Measurements from ENCODE around the gene DNAH7. TPM values are rescaled to one million over a fixed set of nuclear protein-coding genes. Genes with fewer than 3 reads are reported as not detected.

The DNAH7 gene
- total and polyA plus RNA-seq, 2 of the 4 experiments (the other 2 are of a cell fraction), result 0.22 to 0.36 TPM

GRCh38 chr2:195758846-195759245 is 309.8 kb downstream of the DNAH7 start:
- H3K14ac ChIP-seq (replicated peaks; ENCODE audit: low read depth, low read length), result no peak overlapping the region
- dilution Hi-C loops (cut with HindIII; ENCODE audit: low sequenced_read_pairs, unreplicated experiment), result no loop called here

More at GRCh38 chr2:195758846-195759245, 309.8 kb downstream of the DNAH7 start:
- H3K9me1 ChIP-seq (ENCODE audit: insufficient read depth, low read length), result no peaks in the 10 kb centered on the region; the same call in 1 of the 2 replicates
- no peak overlapping the region for H2AK5ac ChIP-seq (ENCODE audit: low read depth, low read length)
- H3K23ac ChIP-seq (ENCODE audit: low read depth, low read length), result no peak overlapping the region; the same call in 1 of the 2 replicates
- no peaks in the 10 kb centered on the region for H3K36me3 ChIP-seq (ENCODE audit: control insufficient read depth, insufficient read depth, low read length)
- H2BK20ac ChIP-seq (ENCODE audit: low read depth, low read length), result no peak overlapping the region
- H4K5ac ChIP-seq (ENCODE audit: low read depth, low read length), result no peak overlapping the region
- in situ Hi-C loops (cut with MboI; ENCODE audit: low sequenced_read_pairs) (no loop called here), intact Hi-C loops (cut with micrococcal nuclease) (no loop called here)
- no peak overlapping the region for H4K91ac ChIP-seq (ENCODE audit: insufficient read depth, low read depth, low read length)
- no peak overlapping the region for H3K27ac ChIP-seq (ENCODE audit: insufficient read depth, low read length)
- WGBS, 2 experiments (ENCODE audit: extremely low coverage in 2 of 2, insufficient read length in 1 of 2), result no CpG with 5 or more reads among the region's 3 CpGs
- H3K9me3 ChIP-seq (ENCODE audit: control insufficient read depth, insufficient read depth, low read length), result no peaks in the 10 kb centered on the region
- H2AK9ac ChIP-seq (replicated peaks; ENCODE audit: low read depth, low read length, poor library complexity), result no peak overlapping the region
- DNase-seq (no peak), ATAC-seq (ENCODE audit: low read depth) (no peak)
- no peak overlapping the region for H3K18ac ChIP-seq (ENCODE audit: low read depth, low read length)
- H3K27me3 ChIP-seq (ENCODE audit: control insufficient read depth, insufficient read depth, low read length), result no peaks in the 10 kb centered on the region
- ChIA-PET POLR2A (ENCODE audit: unreplicated experiment) (no interaction called here), CTCF (no interaction called here)
- H4K20me1 ChIP-seq (ENCODE audit: insufficient read depth, low read length), result no peaks in the 10 kb centered on the region
- H2BK15ac ChIP-seq (ENCODE audit: low read depth, low read length), result no peak overlapping the region
- H3K4me1 ChIP-seq (ENCODE audit: control insufficient read depth, insufficient read depth, low read length), result 0 out of 2 replicates have a peak, but pooled peaks cover 3% of the 10 kb centered on the region
- no peak overlapping the region for H3K4me3 ChIP-seq (ENCODE audit: insufficient read depth, low read depth, low read length)
- no peak overlapping the region for H4K8ac ChIP-seq (ENCODE audit: low read depth in 2 of 2, low read length in 2 of 2)
- H2BK5ac ChIP-seq (ENCODE audit: low read depth, low read length, poor library complexity, severe bottlenecking), result no peak overlapping the region
- TF ChIP-seq SMC3 (IDR thresholded peaks at IDR 0.05; ENCODE audit: low read depth, low read length) (no peak), USF2 (IDR thresholded peaks at IDR 0.05; ENCODE audit: low read depth, low read length) (no peak), RCOR1 (IDR thresholded peaks at IDR 0.05; ENCODE audit: insufficient replicate concordance, low read length) (no peak), NFE2L2 (IDR thresholded peaks at IDR 0.05; ENCODE audit: low read depth, low read length) (no peak), MXI1 (IDR thresholded peaks at IDR 0.05; ENCODE audit: borderline replicate concordance, low read depth, low read length) (no peak), MAZ (IDR thresholded peaks at IDR 0.05; ENCODE audit: borderline replicate concordance, low read depth, low read length) (no peak), POLR2A (IDR thresholded peaks at IDR 0.05; ENCODE audit: low read depth, low read length) (no peak), RFX5 (IDR thresholded peaks at IDR 0.05; ENCODE audit: low read depth, low read length) (no peak), BHLHE40 (IDR thresholded peaks at IDR 0.05; ENCODE audit: low read depth, low read length) (no peak), CHD1 (IDR thresholded peaks at IDR 0.05; ENCODE audit: low read depth, low read length) (no peak), RAD21 (IDR thresholded peaks at IDR 0.05; ENCODE audit: low read length) (no peak), CEBPB (IDR thresholded peaks at IDR 0.05; ENCODE audit: low read depth, low read length) (no peak), MAFK (IDR thresholded peaks at IDR 0.05; ENCODE audit: low read depth, low read length) (no peak)
- TF ChIP-seq, protein P1, sequence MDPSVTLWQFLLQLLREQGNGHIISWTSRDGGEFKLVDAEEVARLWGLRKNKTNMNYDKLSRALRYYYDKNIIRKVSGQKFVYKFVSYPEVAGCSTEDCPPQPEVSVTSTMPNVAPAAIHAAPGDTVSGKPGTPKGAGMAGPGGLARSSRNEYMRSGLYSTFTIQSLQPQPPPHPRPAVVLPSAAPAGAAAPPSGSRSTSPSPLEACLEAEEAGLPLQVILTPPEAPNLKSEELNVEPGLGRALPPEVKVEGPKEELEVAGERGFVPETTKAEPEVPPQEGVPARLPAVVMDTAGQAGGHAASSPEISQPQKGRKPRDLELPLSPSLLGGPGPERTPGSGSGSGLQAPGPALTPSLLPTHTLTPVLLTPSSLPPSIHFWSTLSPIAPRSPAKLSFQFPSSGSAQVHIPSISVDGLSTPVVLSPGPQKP (IDR thresholded peaks at IDR 0.05; ENCODE audit: borderline replicate concordance, low read depth, low read length), result no peak
- TF ChIP-seq, protein P2, sequence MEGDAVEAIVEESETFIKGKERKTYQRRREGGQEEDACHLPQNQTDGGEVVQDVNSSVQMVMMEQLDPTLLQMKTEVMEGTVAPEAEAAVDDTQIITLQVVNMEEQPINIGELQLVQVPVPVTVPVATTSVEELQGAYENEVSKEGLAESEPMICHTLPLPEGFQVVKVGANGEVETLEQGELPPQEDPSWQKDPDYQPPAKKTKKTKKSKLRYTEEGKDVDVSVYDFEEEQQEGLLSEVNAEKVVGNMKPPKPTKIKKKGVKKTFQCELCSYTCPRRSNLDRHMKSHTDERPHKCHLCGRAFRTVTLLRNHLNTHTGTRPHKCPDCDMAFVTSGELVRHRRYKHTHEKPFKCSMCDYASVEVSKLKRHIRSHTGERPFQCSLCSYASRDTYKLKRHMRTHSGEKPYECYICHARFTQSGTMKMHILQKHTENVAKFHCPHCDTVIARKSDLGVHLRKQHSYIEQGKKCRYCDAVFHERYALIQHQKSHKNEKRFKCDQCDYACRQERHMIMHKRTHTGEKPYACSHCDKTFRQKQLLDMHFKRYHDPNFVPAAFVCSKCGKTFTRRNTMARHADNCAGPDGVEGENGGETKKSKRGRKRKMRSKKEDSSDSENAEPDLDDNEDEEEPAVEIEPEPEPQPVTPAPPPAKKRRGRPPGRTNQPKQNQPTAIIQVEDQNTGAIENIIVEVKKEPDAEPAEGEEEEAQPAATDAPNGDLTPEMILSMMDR (conservative IDR thresholded peaks at IDR 0.05; ENCODE audit: low read depth, low read length), result no peak
- no peak overlapping the region for H3K4me2 ChIP-seq (ENCODE audit: low read depth, low read length)
- no peak overlapping the region for H3K4ac ChIP-seq (ENCODE audit: low read depth, low read length)
- no peak overlapping the region for H3K9ac ChIP-seq (ENCODE audit: low read depth, low read length)
- H2AFZ ChIP-seq (replicated peaks; ENCODE audit: low read length, poor library complexity), result no peak overlapping the region
- H2BK120ac ChIP-seq (ENCODE audit: low read depth, low read length), result no peak overlapping the region
- no peak overlapping the region for H3K56ac ChIP-seq (ENCODE audit: extremely low read depth, insufficient read depth, low read length)
- H3K79me1 ChIP-seq (ENCODE audit: low read depth in 1 of 2, low read length in 2 of 2), result no peaks in the 10 kb centered on the region
- no TSS peak for BruUV-seq (replicated peaks)

Data from IMR-90 (cell line).